SKM-1 (cell line): ENCODE measurements around the gene RLBP1.

Experiments
- DNase-seq: peaks from one replicate; lab custom pipeline; 2025; ENCODE audit not compliant: unreplicated experiment; lab: John Stamatoyannopoulos, UW

The RLBP1 gene

DNA sequence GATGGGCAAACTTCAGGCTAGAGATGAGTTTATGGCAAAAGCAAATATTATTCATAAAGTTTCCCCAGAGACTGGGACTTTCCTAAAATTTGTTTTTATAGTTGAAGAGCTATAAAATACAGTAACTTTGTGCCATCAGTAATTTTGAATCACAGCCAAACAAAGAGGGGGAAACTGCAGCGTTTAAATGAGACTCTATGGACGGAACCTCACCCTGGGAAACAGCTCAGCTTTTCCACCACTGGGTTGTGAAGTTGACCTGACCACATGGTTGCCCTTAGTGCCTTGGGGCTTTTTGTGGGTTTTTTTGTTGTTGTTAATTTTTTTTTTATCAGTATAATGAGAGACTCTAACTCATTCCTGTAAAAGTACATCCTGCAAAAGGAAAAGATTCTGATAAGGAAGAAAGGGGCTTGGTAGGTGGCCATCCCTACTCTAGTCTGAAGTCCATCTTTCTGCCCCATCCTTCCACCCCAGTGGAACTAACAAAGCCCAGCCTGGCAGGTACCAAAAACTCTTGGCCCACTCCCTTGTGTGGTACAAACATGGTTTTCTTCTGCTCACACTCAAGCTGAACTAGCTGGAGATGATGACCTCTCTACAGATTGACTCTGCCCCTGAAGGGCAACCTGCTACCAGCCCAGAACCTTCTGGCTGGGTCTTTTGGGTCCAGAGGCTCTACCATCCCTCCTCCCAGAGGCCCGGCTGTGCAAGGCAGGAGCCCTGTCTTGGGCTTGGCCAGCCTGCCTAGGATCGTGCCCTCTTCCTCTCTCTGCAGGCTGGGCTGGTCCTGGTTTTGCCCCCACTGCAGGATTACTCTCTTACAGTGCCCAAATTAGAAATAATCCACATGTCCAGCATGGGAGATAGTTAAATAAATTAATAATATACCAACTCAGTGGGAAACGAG is 41.2 kb downstream of the RLBP1 start:
- DNase-seq, result no peak

DNA sequence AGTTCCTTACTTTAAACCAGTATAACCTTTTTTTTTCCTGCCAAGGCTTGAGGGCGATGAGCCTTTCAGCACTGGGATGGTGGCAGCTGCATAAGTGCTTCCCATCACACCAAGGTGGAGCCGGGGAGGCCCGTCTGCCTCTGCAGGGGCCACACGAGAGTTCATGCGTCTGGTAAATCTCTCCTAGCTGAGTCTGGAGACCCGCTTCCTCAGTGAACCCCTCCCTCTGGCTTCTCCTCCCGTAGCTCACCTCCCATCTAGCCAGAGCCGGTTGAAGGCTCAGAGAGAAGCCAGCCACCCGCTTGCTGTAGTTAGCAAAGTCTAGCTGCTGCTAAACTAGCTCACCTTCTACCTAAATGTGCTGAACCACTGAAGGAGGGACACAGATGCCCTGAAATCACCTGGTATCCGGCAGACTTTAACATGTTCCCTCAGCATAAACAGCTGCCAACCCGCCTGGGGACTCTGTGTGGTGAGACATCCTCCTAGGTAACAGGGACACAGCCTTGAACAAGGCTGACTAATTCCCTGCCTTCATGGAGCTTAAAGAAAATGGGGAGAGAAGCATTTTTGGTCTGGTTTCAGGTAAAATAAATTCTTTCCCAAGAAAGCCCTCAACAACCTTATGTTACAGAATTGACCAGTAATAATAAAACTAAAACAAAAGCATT is 42.9 kb downstream of the RLBP1 start:
- no peak for DNase-seq

DNA sequence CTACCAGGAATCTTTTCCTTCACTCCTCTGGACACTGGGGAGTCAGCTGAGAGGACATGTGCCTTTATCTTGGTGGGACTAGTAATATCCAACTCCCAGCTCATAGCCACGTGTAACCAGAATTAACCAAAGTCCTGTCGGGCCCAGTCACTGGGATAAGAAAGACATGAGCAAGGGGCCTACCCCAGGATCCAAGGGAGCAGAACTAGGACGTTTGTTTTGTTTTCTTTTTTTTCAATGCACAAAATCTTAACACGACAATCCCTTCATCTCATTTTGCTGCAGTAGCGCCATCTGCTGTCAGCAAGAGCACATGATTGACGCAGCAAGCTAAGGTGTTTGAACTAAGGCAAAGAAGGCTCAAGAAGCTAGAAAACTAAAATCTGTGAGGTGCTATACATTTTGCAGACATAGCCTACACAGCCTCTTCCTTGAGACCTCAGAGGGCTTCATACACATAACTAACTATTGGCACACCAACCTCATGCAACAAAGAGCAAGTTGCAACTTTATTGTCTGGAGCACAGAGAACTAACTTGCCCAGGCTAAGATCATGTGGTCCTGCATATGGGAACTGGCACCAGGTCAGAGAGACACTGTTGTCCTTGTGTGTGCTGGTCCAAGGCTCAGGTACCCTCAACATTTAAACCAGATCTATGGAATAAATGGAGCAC is 43.6 kb downstream of the RLBP1 start:
- DNase-seq, result peak; percentile 21

DNA sequence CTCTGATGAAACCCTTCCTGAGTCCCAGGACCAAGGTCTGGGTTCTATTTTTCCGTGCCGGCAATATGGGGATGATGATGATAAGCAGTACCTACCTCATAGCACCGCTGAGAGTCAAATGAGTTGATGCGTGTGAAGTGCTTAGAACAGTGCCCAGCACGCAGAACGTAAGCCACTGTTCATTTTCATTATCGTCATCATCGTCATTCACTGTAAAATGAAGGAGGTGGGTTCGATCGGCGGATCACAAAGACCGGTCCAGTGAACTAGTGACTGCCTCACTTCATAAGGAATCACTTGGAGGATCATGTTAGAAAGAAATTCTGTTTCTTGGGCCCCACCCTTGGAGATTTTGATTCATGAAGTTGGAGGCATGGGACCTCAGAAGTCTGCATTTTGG is 44.3 kb downstream of the RLBP1 start:
- DNase-seq, result no peak

DNA sequence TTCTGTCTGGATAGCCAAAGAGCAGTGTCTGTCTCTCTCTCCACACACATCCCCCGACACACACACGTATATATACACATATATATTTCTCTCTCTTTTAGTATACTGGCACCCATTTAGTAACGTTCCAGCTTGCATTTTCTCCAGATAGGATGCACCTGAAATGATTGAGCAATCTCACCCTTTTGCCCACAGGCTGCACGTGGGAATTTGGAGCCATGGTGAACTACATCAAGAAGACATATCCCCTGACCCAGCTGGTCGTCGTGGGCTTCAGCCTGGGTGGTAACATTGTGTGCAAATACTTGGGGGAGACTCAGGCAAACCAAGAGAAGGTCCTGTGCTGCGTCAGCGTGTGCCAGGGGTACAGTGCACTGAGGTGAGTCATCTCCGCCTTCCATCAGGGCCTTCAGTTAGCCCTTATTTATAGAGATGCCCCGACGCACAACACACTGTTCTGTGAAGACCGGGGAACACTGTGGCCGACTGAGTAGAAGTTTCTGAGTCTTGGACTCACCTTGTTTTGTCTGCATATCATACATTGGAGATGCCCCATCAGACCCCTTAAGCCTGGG is 45.7 kb downstream of the RLBP1 start:
- DNase-seq, result no peak

DNA sequence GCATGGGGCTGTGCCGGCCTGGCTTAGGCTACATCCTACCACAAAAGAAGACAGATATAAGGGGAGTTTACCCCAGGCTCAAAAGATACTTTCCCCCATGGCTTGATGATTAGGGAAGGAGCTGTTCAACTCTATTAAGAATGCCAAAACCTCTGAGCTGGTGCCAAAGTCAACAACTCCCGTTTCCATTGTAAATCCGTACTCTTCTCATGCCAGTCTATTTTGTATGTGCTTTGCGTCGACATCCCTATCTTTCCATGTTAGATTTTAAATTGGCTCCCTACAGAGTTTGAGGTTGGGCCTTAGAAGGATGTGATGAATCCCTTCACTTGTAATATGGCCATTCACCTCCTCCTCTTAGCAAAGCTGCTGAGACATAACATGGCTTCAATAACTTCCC is 46.9 kb downstream of the RLBP1 start:
- DNase-seq, result no peak

DNA sequence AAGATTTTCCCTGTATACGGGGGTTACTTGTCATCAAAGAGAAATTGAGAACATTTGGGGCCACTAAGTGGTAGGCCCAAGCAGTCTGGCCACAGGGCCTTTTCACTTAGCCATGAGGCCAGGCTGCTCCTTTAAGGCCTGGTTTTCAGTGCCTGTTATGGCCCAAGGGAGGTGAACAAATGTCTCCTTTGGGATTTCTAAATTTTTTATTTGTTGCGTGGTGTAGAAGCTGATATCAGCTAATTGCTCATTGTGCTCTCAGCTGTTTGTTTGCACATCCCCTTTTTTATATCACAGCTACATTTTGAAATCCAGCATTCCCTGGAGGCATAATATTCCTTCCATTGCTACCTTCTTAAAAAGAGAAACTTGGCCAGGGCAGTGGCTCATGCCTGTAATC is 48.5 kb downstream of the RLBP1 start:
- DNase-seq, result no peak

DNA sequence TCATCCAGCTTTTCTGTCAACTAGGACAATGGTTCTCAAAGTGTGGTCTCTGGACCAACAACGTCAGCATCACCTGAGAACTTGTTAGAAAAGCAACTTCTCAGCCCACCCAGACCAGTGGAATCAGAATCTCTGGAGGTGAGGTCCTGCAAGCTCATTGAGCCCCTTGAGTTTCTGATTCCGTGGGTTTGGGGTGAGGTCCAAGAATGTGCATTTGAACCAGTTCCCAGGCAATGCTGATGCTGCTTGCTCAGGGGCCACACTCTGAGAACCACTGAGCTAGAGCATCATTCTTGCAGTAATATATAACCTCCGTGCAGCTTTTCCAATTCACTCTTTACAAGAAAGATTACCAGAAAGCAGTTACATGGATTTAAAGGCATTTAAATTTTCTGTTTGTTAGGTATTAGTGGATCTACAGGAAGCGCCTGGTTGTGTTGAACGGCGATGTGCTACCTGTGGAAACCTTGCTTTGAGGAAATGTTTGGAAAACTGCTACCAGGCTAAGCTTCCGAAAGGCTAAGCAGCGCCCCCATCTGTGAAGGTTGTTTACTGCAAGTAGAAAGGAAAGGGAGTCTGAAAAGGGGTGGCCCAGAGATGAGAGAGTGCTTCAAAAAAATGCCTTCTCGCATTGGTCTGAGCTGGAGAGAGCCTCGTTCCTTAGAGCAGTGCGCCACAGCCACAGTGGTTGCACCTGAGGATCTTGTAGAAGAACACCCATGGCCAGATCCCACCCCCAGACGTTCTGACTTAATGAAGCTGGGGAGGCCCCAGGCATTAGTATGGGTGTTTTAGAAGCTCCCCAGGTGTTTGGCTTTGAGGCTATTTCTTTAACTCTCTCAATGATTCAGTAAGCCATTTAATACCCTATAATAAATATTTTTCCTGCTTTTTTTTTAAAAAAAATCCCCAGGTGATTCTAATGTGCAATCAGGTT is 50.0 kb downstream of the RLBP1 start:
- DNase-seq, result peak; percentile 27

DNA sequence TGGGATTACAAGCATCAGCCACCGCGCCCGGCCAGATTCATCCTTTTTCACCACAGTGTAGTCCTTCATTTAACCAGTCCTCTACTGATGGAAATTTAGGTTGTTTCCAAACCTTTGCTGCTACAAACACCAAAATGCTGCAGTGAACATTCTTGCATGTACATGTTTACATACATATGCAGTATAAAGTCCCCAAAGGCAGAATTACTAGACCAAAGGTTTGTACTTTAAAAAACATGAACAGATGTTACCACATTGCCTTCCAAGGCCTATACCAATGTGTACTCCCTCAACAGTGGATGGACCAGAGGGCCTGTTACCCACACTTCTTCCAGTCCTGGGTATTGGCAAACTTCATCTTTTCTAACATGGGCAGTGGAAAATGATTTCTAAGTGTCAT is 51.0 kb downstream of the RLBP1 start:
- DNase-seq, result no peak

DNA sequence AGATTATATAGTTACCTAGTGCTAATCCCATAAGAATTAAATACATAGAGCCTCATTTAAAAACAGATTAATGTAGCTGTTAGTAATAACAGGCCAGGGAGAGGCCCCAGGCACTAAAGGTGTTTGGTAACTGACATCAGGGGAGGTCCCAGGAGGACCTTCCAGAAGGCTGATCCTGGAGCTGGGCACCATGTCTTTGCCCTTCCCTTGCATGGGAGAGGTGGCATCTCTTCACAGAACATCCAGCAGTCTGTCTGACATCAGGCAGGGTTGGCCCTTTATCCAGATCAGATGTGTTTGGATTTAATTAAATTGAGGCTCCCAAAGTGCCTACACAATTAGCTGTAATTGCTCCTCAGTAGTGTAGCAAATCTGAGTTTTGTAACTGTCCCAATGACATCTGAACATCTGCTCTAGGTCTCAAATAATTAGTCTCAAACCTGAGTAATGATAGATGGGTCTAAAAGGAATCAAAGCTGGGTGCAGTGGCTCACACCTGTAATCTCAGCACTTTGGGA is 53.0 kb downstream of the RLBP1 start:
- no peak for DNase-seq

DNA sequence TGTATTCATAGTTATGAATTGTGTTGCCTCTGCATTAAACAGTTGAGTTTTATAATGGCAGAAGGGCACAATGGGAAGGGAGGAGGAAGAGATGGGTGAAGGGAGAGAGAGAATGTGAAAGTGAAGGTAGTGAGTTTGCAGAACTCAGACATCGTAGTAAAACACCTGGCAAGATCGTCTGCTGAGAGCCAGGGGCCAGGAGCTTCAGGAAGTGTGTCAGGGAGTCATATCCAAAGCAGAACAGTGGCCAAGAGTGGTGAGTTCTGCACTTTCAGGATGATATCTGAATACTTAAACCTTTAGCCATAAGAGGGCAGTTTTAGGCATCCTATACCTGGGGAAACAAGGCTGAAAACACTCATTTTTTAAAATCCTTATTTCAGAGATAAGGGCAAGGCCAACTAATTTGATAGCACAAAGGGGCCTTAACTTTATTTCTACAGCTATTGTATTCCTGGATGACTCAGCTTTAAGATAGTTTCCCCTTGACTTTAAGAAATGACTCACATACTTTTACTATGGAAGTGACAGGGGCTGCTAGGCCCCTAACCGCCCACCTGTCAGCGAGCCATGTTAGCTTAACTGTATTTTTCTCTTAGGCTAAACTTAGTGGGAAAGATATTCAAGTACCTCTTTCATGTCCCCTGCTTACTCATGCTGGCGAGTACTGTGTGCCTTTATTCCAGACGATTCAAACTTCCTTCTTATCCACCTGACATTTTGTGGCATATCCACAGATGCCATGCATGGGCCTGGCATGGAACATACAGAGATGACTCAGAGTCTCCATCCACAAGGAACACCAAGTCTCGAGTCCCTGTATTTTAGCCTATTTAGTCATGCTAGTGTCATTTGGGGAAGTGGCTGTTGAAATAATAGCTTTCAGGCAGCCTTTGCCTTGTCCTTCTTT is 53.9 kb downstream of the RLBP1 start:
- no peak for DNase-seq

DNA sequence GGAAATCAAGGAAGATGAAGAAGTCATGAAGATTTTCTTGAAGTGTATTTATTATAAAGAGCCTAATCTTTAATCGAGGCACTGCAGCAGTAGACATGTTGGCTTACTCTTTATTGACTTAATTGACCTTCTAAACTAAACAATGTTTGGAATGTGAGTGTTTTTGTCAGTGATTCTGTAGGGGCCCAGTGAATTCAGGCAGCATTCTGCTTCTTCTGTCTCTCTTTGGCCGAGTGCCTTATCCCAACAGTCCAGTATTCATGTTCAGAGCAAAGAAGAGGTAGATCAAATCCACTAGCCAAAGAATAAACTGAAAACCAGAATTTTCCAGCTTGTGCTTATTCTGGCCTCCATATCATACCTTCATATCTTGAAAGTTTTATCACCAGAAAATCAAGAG is 55.7 kb downstream of the RLBP1 start:
- no peak for DNase-seq

DNA sequence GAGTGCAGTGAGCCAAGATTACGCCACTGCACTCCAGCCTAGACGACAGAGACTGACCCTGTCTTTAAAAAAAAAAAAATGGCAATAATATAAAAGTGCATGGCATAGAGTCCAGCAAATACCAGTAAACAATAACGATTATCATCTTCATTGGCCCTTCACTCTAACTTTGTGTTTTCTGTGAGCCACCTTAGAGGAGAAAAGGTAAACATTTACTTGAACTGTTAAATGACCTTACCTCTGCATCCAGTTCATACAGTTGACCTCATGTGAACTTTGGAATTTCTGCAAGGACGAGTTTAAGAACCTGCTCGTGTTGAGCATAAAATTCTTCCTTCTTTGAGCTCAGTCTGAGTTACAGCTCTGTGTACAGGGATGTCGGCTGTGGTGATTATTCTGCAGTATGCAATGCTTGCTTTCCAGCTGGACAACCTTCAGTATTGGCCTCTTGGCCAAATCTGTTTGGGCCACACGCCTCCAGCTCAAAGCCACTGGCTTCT is 56.6 kb downstream of the RLBP1 start:
- no peak for DNase-seq

DNA sequence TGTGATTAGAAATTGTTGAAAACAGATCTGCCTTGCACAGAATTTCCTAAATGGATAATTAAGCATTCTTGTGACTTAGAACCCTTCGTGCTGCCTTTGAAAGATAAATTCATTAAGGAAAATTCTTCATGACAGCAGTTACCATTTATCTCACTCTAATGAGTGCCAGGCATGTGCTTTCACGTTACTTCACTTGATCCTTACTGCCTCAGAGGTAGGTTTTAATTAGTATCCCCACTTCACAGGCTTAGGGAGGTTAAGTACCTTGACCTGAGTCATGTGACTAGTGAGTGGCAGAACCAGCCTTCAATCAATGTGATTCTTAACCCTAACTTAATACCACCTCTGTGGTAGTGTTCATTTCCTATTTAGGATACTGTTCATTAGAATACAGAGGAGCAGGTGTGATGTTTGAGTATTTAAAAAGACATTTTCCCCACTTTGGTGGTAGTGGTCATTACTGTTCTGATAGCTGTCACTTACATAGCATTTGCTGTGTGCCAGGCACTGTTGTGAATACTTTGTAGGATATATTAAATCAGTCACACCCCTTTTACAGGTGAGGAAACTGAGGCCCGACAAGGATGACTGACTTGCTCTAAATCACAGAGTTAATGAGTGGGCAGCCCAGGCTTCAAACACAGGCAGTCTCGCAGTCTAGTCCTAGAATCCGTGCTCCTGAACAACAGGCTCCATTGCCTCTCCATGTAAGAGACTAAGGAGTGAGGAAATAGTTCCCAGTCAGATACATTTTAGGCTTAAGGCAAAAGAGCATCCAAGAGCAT is 57.9 kb downstream of the RLBP1 start:
- no peak for DNase-seq

DNA sequence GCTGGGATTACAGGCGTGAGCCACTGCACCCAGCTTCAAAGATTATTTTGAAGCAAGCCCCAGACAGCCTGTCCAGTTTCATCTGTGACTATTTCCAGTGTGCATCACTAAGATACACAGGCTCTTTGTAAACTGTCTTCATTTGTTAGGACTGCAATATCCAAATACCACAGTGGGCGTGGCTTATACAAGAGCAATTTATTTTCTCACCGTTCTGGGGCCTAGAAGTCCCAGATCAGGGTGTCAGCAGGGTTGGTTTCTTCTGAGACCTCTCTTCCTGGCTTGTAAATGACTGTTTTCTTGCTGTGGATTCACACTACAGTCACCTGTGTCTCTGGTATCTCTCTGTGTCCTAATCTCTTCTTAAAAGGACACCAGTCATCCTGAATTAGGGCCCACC is 59.7 kb downstream of the RLBP1 start:
- DNase-seq, result no peak
